Progenitor cell of endocrine pancreas (in vitro differentiated cells): Measurements from ENCODE around the gene ZFX. TPM values are rescaled to one million over a fixed set of nuclear protein-coding genes. Genes with fewer than 3 reads are reported as not detected.

Source experiments
- DNase-seq: peaks from one replicate; pipeline ENCODE4 v3.0.0; 2021; ENCODE audit warnings: low spot score; ENCODE audit not compliant: unreplicated experiment
- H3K27ac Mint-ChIP-seq: 2 replicates; pipeline ENCODE4 v1.8.0; 2021; ENCODE audit warnings: mild to moderate bottlenecking, moderate library complexity, mixed read lengths
- H3K27me3 Mint-ChIP-seq: 2 replicates; pipeline ENCODE4 v1.8.0; 2021; ENCODE audit warnings: mixed read lengths
- H3K36me3 Mint-ChIP-seq: 2 replicates; pipeline ENCODE4 v1.8.0; 2022; ENCODE audit warnings: mixed read lengths; ENCODE audit not compliant: insufficient read depth
- H3K4me1 Mint-ChIP-seq: 2 replicates; pipeline ENCODE4 v1.8.0; 2021; ENCODE audit warnings: low read depth, mixed read lengths
- H3K4me3 Mint-ChIP-seq: 2 replicates; pipeline ENCODE4 v1.8.0; 2021; ENCODE audit warnings: low read depth, mild to moderate bottlenecking, moderate library complexity, mixed read lengths
- H3K9me3 Mint-ChIP-seq: 2 replicates; pipeline ENCODE4 v1.8.0; 2021; ENCODE audit warnings: low read depth, mixed read lengths
- total RNA-seq: library from RNA; stranded (reverse); gene quantifications from 2 replicates; pipeline ENCODE4 v1.2.1, GENCODE V29; 2021
- TF ChIP-seq, protein P1 (sequence below): fragments of 200-600 bp; sonication (generic); IDR thresholded peaks from one replicate; pipeline ENCODE4 v1.5.0; 2021; ENCODE audit warnings: antibody characterized with exemption, mild to moderate bottlenecking; ENCODE audit not compliant: unreplicated experiment

The ZFX gene
- total RNA-seq, 1 donor from 2014 or later, result 113 TPM

DNA sequence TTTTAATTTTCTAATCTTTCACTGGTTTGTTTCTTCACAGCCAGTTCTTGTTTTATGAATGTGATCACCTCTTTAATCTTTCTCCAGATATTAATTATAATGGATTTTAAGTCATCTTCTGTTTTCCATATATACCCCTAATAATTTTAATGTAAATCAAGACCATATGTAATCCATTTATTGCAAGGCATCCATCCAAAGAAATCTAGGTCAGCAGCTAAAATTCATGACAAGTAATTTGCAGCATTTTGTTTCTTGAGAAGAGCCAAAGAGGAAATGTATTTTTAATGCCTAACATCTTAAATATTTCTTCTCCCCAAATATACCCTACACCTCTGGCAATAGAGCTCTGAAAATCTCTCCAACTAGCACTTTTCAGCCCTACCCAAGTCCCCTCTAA lies 83.3 kb downstream of the ZFX start:
- TF ChIP-seq, protein P1, sequence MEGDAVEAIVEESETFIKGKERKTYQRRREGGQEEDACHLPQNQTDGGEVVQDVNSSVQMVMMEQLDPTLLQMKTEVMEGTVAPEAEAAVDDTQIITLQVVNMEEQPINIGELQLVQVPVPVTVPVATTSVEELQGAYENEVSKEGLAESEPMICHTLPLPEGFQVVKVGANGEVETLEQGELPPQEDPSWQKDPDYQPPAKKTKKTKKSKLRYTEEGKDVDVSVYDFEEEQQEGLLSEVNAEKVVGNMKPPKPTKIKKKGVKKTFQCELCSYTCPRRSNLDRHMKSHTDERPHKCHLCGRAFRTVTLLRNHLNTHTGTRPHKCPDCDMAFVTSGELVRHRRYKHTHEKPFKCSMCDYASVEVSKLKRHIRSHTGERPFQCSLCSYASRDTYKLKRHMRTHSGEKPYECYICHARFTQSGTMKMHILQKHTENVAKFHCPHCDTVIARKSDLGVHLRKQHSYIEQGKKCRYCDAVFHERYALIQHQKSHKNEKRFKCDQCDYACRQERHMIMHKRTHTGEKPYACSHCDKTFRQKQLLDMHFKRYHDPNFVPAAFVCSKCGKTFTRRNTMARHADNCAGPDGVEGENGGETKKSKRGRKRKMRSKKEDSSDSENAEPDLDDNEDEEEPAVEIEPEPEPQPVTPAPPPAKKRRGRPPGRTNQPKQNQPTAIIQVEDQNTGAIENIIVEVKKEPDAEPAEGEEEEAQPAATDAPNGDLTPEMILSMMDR, result no peak
- Mint-ChIP-seq H3K27me3 (no peaks in the 10 kb centered on the region), H3K27ac (no peak overlapping the region), H3K4me3 (no peak overlapping the region), H3K9me3 (peaks cover 1% of the 10 kb centered on the region), H3K36me3 (no peaks in the 10 kb centered on the region), H3K4me1 (no peaks in the 10 kb centered on the region)
- no peak for DNase-seq

DNA sequence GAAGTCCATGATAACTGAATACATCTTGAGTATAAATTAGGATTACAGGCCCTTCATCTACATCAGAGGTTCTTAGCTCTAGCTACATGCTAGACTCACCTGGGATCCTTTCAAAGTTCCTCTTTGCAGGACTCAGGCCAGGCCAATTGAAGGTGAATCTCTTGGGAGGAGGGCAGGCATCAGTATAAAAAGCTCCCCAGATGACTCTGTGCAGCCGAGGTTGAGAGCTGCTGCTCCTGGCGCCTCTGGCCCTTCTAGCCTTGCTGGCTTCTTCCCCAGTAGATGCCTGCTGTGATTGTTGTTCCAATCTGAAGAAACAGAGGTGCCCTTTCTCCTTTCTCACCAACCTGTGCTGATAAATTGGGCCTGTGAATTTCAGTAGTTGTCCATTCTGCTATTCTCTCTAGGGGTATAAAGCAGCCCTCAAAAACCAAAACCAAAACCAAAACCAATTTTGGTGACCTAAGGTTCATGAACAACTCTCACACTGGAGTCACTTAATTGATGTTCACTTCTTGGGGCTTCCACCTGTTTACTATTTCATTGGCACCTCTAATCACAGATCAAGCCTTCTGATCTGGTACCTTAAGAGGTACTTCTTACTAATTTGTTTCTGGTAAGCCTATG lies 85.7 kb downstream of the ZFX start:
- Mint-ChIP-seq H3K4me1 (no peaks in the 10 kb centered on the region), H3K27ac (no peak overlapping the region), H3K27me3 (no peaks in the 10 kb centered on the region), H3K9me3 (no peaks in the 10 kb centered on the region), H3K4me3 (no peak overlapping the region), H3K36me3 (no peaks in the 10 kb centered on the region)
- DNase-seq, result no peak
- TF ChIP-seq, protein P1, result no peak

DNA sequence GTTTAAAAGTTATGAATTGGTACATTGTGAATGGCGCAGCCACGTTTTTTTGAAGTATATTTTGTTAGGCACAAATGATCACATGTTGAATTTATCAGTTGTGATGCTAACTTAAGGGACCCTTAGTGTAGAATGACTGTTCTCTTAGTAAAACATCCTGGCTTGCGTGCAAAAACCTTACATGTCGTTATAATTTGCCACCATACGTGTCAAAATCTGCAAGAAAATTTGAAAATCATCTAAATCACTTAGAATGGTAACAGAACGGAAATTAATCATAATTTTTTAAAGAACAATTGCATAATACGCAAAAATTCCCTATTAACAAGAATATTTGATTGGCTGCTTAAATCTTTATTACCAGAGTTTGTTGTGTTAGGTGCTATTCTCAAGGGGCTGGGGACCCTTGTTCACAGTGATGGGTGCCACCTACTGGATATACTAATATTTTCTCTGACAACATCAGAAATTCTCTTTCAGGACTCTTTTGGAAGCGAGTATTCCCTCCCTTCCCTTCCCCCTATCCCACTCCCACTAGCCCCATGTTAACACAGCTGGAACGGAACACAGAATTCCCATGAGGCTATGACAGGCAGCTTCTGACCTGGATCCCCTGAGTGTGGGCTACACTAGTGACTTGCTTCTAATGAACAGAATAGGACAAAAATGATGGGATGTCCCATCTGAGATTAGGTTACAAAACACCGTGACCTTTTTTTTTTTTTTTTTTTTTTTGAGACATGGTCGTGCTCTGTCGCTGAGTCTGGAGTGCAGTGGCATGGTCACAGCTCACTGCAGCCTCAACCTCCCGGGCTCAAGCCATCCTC lies 92.5 kb downstream of the ZFX start:
- H3K27me3 Mint-ChIP-seq, result no peaks in the 10 kb centered on the region
- no peak overlapping the region for H3K4me3 Mint-ChIP-seq
- H3K4me1 Mint-ChIP-seq, result peaks cover 10% of the 10 kb centered on the region
- no peaks in the 10 kb centered on the region for H3K9me3 Mint-ChIP-seq
- peak overlapping the region; percentile 75 for H3K27ac Mint-ChIP-seq
- DNase-seq, result no peak
- no peaks in the 10 kb centered on the region for H3K36me3 Mint-ChIP-seq
- TF ChIP-seq, protein P1, result peak; percentile 59

DNA sequence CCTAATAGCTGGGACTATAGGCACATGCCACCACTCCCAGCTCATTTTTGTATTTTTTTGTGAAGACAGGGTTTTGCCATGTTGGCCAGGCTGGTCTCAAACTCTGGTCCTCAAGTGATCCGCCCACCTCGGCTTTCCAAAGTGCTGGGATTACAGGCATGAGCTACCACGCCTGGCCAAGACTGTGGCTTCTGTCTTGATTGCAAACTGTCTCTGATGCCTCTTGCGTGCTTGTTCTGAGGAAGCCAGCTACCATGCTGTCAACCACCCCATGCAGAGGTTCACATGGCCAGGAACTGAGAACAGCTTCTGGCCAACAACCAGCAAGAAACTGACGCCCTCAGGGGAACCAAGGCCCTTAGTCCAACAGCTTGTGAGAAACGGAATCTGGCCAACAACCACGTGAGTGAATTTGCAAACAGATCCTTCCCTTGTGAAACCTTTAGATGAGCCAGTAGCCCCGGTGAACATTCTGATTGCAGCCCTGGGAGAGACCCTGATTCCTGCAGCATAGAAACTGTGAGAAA lies 93.2 kb downstream of the ZFX start:
- peak overlapping the region; percentile 36 for H3K27ac Mint-ChIP-seq
- DNase-seq, result no peak
- TF ChIP-seq, protein P1, result no peak
- peaks cover 3% of the 10 kb centered on the region for H3K9me3 Mint-ChIP-seq
- H3K36me3 Mint-ChIP-seq, result no peaks in the 10 kb centered on the region
- H3K4me1 Mint-ChIP-seq, result peaks cover 10% of the 10 kb centered on the region
- H3K4me3 Mint-ChIP-seq, result no peak overlapping the region
- H3K27me3 Mint-ChIP-seq, result no peaks in the 10 kb centered on the region

DNA sequence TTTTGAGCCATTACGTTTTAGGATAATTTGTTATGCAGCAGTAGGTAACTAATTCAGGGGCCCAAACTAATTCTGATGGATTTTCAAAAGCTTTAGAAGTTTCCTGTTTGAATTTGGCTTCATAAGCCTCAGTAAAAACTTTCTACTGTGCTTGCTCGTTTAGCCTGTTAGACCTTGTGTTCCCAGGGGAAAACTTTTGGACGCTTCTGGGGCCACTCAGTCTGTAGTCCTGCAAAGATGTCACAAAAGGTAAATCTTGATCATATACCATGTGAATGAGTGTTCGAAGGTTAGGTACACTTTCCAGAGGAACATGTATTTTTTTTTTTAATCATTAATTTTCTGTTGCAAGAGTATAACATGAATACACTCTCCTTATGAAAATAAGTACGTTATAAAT lies 93.7 kb downstream of the ZFX start:
- H3K27ac Mint-ChIP-seq, result peak overlapping the region; percentile 36
- no peak overlapping the region for H3K4me3 Mint-ChIP-seq
- H3K27me3 Mint-ChIP-seq, result no peaks in the 10 kb centered on the region
- TF ChIP-seq, protein P1, result no peak
- H3K4me1 Mint-ChIP-seq, result peaks cover 10% of the 10 kb centered on the region
- no peak for DNase-seq
- no peaks in the 10 kb centered on the region for H3K36me3 Mint-ChIP-seq
- H3K9me3 Mint-ChIP-seq, result peaks cover 3% of the 10 kb centered on the region
